Inflammatory macrophage treated with lipopolysaccharide for 1 hour (primary cell): ENCODE measurements around the gene NUDT4.

Experiments used
- DNase-seq, 2 donors: peaks; one replicate each; pipeline ENCODE4 v3.0.0-alpha.2; 2020 to 2022

The NUDT4 gene

GRCh38 chr12:93377252-93378195 is at the start of gene NUDT4:
Gene NUDT4 (plus strand): TSS chr12:93377925. CDS start chr12:93378323, 398 bp downstream.
- DNase-seq, result peak; percentile 80 to 93

GRCh38 chr12:93333054-93333453 is 44.7 kb upstream of the NUDT4 start:
- no peak for DNase-seq

GRCh38 chr12:93333828-93334227 is 43.9 kb upstream of the NUDT4 start:
- no peak for DNase-seq

GRCh38 chr12:93335603-93336162 is 42.0 kb upstream of the NUDT4 start:
- DNase-seq, result no peak

GRCh38 chr12:93336291-93336741 is 41.4 kb upstream of the NUDT4 start:
- no peak for DNase-seq

GRCh38 chr12:93338598-93338997 is 39.1 kb upstream of the NUDT4 start:
- DNase-seq, result no peak

- DNase-seq, result no peak
These were observed 38.0 kb upstream of the NUDT4 start for GRCh38 chr12:93339695-93340094.

- DNase-seq, result no peak
These were observed 36.2 kb upstream of the NUDT4 start for GRCh38 chr12:93341409-93342049.

GRCh38 chr12:93347054-93347785 is 30.5 kb upstream of the NUDT4 start:
- no peak for DNase-seq

- no peak for DNase-seq
These were observed 28.9 kb upstream of the NUDT4 start for GRCh38 chr12:93348575-93349435.

GRCh38 chr12:93351726-93352125 is 26.0 kb upstream of the NUDT4 start:
- no peak for DNase-seq

- no peak for DNase-seq
These were observed 25.4 kb upstream of the NUDT4 start for GRCh38 chr12:93352321-93352720.

GRCh38 chr12:93356214-93356613 is 21.5 kb upstream of the NUDT4 start:
- DNase-seq, result no peak

GRCh38 chr12:93358058-93358457 is 19.7 kb upstream of the NUDT4 start:
- no peak for DNase-seq

GRCh38 chr12:93358821-93359220 is 18.9 kb upstream of the NUDT4 start:
- no peak for DNase-seq

GRCh38 chr12:93360688-93361087 is 17.0 kb upstream of the NUDT4 start:
- no peak for DNase-seq

GRCh38 chr12:93361151-93361919 is 16.4 kb upstream of the NUDT4 start:
- no peak for DNase-seq

- DNase-seq, result peak in 1 of 2 donors; percentile 38
These were observed 13.9 kb upstream of the NUDT4 start for GRCh38 chr12:93363841-93364297.

- DNase-seq, result peak; percentile 36 to 51
These were observed 11.9 kb upstream of the NUDT4 start for GRCh38 chr12:93365616-93366405.

- DNase-seq, result no peak
These were observed 11.3 kb upstream of the NUDT4 start for GRCh38 chr12:93366422-93366821.
